Tibial artery (tissue), 4 donors: ENCODE measurements around the gene FANCE.

Experiments
- DNase-seq, 2 donors: peaks; one replicate each; pipeline ENCODE4 v3.0.0-alpha.2; 2019
- H3K27ac ChIP-seq, 2 donors: fragments of 200-600 bp; sonication (generic) in 1 of 2; 1 replicate in 1 of 2; 2 replicates in 1 of 2; pipeline ENCODE4 v1.5.1; 2018 to 2019; ENCODE audit warnings: mild to moderate bottlenecking in 1 of 2
- H3K27me3 ChIP-seq, 2 donors: fragments of 200-600 bp; sonication (generic) in 1 of 2; one replicate each; pipeline versions ENCODE4 v1.5.1 to v1.6.0; 2016 to 2019
- H3K36me3 ChIP-seq, 3 donors: fragments of 200-600 bp; sonication (generic) in 2 of 3; one replicate each; pipeline ENCODE4 v1.5.1; 2016 to 2019; ENCODE audit warnings: mild to moderate bottlenecking in 2 of 3
- H3K4me1 ChIP-seq, 4 donors: fragments of 200-600 bp; sonication (generic) in 2 of 4; 1 replicate in 3 of 4; 2 replicates in 1 of 4; pipeline ENCODE4 v1.5.1; 2016 to 2019
- H3K4me3 ChIP-seq, 2 donors: fragments of 200-600 bp; sonication (generic) in 1 of 2; 1 replicate in 1 of 2; 2 replicates in 1 of 2; pipeline ENCODE4 v1.5.1; 2018 to 2019; ENCODE audit warnings: mild to moderate bottlenecking in 2 of 2
- H3K9me3 ChIP-seq, 3 donors: fragments of 200-600 bp; sonication (generic) in 1 of 3; one replicate each; pipeline ENCODE4 v1.5.1; 2016 to 2019
- intact Hi-C: fragments of 100-400 bp; cut with DNase I; formaldehyde crosslinking; loops from one replicate; pipeline ENCODE4 v1.15.0; 2023; ENCODE audit warnings: low total_unique reads
- TF ChIP-seq, protein P1 (sequence below), 2 experiments: fragments of 200-600 bp in 1 of 2; fragments of 450-650 bp in 1 of 2; IDR thresholded peaks; one replicate each; pipeline ENCODE4 v1.5.1; 2017 to 2019; ENCODE audit warnings: antibody characterized with exemption in 2 of 2, mild to moderate bottlenecking in 1 of 2, moderate library complexity in 1 of 2

The FANCE gene

DNA sequence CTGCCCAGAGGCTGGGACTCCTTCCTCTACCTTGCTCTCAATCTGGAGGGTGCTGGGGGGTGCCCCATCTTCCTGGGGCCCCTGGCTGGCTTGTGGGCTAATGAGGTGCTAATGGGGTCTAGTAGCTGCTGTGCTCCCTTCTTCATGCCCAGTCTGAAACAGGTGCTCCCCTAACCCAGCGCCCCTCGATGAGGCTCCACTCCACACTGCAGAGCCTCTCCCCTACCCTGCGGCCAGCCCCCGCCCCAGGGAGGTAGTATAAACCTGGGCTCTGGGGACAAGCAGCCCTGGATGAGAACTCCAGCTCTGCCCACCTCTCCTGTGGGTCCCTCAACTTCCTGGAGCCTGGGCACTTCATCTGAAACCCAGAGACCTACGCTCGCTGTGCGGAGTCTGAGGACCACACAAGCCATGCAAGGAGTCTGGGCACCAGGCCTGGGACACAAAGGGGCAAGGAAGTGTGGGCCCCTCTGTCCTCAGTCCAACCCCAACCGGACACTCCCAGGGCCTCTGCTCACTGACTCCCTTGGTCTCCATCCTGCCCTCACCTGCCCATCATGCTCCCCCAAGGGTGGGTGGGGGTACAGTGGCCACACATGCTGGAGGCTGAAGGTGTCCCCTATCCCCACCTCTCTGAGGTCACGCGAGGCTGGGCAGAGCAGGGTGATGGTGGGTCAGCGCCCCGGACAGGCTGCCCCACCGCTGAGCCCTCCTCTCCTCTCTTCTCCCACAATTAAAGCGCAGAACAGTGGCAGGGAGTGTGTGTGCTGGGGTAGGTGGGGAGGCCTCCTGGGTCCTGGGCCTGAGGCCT lies 22.2 kb downstream of the FANCE start:
- H3K4me3 ChIP-seq = no peak overlapping the region
- TF ChIP-seq, protein P1, sequence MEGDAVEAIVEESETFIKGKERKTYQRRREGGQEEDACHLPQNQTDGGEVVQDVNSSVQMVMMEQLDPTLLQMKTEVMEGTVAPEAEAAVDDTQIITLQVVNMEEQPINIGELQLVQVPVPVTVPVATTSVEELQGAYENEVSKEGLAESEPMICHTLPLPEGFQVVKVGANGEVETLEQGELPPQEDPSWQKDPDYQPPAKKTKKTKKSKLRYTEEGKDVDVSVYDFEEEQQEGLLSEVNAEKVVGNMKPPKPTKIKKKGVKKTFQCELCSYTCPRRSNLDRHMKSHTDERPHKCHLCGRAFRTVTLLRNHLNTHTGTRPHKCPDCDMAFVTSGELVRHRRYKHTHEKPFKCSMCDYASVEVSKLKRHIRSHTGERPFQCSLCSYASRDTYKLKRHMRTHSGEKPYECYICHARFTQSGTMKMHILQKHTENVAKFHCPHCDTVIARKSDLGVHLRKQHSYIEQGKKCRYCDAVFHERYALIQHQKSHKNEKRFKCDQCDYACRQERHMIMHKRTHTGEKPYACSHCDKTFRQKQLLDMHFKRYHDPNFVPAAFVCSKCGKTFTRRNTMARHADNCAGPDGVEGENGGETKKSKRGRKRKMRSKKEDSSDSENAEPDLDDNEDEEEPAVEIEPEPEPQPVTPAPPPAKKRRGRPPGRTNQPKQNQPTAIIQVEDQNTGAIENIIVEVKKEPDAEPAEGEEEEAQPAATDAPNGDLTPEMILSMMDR (IDR thresholded peaks at IDR 0.05) = no peak
- H3K9me3 ChIP-seq = no peaks in the 10 kb centered on the region
- peak overlapping the region in 1 of 2 donors; percentile 38 for H3K27ac ChIP-seq
- no peaks in the 10 kb centered on the region for H3K27me3 ChIP-seq
- H3K36me3 ChIP-seq = peaks cover 57 to 97% (median 77%) of the 10 kb centered on the region in 3 donors
- intact Hi-C loops = no loop called here
- DNase-seq = no peak
- H3K4me1 ChIP-seq = peaks cover 0 to 38% (median 23%) of the 10 kb centered on the region in 4 donors

DNA sequence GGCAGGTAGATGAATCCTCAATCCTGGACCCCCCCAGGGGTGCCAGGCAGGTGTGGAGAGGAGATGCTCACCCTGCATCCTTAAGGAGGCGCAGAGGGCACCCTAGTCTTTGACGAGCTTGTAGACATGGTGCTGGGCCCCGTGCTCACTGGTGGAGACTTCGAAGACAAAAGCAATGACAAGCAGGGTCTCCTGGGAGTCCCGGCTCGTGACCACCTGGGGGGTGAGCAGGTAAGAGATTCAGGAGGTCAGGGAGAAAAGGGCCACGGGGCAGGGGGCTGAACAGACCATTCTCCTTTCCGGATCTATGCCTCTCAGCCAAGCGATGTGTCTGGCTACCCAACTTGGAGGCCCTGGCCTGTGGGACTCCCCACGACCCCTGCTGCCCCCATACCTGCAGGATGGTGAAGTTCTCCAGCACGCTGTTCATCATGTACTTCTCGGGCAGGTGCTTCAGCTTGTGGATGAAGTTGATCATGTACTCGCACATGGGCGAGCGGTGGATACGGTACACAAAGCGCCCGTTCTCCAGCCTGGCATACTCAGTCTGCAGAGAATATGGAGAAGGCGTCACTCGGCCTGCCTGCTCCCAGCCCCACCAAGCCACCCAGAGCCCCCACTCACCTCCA lies 22.9 kb downstream of the FANCE start:
- TF ChIP-seq, protein P1 (IDR thresholded peaks at IDR 0.05) = no peak
- Histone ChIP-seq H3K27me3 (no peaks in the 10 kb centered on the region), H3K4me1 (peaks cover 0 to 30% (median 19%) of the 10 kb centered on the region in 4 donors), H3K9me3 (no peaks in the 10 kb centered on the region), H3K4me3 (no peak overlapping the region), H3K36me3 (peaks cover 60 to 100% (median 80%) of the 10 kb centered on the region in 3 donors), H3K27ac (no peak overlapping the region)
- no peak for DNase-seq
- intact Hi-C loops = no loop called here

DNA sequence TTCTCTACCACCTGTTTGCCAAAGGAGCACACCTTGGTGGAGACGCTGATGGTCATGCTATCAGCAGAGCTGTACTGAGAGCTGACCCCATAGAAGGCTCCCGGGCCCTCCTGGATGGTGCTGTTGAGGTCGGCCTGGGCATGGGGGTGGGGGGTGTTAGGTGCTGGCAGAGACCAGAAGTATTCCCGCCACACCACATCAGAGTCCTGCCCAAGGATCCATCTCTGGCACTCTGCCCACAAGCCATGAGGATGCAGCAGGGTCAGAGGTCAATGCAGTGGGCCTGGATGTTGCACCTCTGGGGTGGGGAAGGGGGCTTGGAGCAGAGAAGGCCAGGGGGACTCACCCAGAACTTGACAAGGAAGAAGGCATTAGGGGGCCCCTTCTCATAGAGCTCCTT lies 23.4 kb downstream of the FANCE start:
- TF ChIP-seq, protein P1 (IDR thresholded peaks at IDR 0.05) = no peak
- Histone ChIP-seq H3K4me3 (no peak overlapping the region), H3K36me3 (peaks cover 60 to 100% (median 78%) of the 10 kb centered on the region in 3 donors), H3K9me3 (no peaks in the 10 kb centered on the region), H3K4me1 (peaks cover 0 to 25% (median 15%) of the 10 kb centered on the region in 4 donors), H3K27me3 (no peaks in the 10 kb centered on the region), H3K27ac (no peak overlapping the region)
- intact Hi-C loops = no loop called here
- no peak for DNase-seq

GRCh38 chr6:35476004-35476403 lies 23.9 kb downstream of the FANCE start:
- intact Hi-C loops = no loop called here
- Histone ChIP-seq H3K9me3 (no peaks in the 10 kb centered on the region), H3K27me3 (no peaks in the 10 kb centered on the region), H3K27ac (no peak overlapping the region), H3K4me3 (no peak overlapping the region), H3K36me3 (peaks cover 56 to 99% (median 76%) of the 10 kb centered on the region in 3 donors), H3K4me1 (peaks cover 0 to 23% (median 11%) of the 10 kb centered on the region in 4 donors)
- DNase-seq = no peak
- TF ChIP-seq, protein P1 (IDR thresholded peaks at IDR 0.05) = no peak

DNA sequence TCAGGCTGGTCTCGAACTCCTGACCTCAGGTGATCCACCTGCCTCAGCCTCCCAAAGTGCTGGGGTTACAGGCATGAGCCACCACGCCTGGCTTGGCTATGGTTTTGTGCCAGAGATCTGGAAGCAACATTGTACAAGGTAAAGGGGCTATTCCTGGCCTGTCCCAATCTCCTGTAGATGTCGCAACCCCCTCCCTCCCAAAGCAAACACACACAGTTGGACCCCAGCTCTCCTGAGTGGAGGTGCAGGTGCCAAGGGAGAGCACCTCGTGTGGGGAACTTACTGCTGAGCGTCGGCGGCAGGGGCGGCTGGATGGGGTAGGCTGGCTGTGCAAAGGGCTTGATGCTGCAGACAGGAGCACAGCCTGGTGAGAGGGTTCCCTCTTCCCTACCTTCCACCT lies 24.9 kb downstream of the FANCE start:
- Histone ChIP-seq H3K27ac (no peak overlapping the region), H3K4me3 (no peak overlapping the region), H3K9me3 (no peaks in the 10 kb centered on the region), H3K36me3 (peaks cover 52 to 99% (median 68%) of the 10 kb centered on the region in 3 donors), H3K27me3 (no peaks in the 10 kb centered on the region), H3K4me1 (peaks cover 0 to 12% (median 6%) of the 10 kb centered on the region in 4 donors)
- intact Hi-C loops = no loop called here
- TF ChIP-seq, protein P1 (IDR thresholded peaks at IDR 0.05) = no peak
- DNase-seq = no peak
